Measurements from ENCODE around the gene PGM2L1.

- TF ChIP-seq POLR2A (IDR thresholded peaks at IDR 0.05; ENCODE audit: low read depth, low read length) = no peak
- TF ChIP-seq TAF1 (IDR thresholded peaks at IDR 0.05; ENCODE audit: low read depth, low read length) = no peak
- TF ChIP-seq POLR2AphosphoS5 (IDR thresholded peaks at IDR 0.05; ENCODE audit: low read depth, low read length) = no peak
- TF ChIP-seq PAX5 (IDR thresholded peaks at IDR 0.05; ENCODE audit: insufficient read depth, low read length, severe bottlenecking) = no peak
- no peak for TF ChIP-seq POU2F2 (IDR thresholded peaks at IDR 0.05; ENCODE audit: low read depth, low read length)
- no peak for TF ChIP-seq SPI1 (IDR thresholded peaks at IDR 0.05; ENCODE audit: low read depth, low read length)
These were observed 19.2 kb upstream of the PGM2L1 start for GRCh38 chr11:74417379-74417804.
